CD8-positive, alpha-beta memory T cell (primary cell): ENCODE results near the gene PAXX. TPM values are rescaled to one million over a fixed set of nuclear protein-coding genes. Genes with fewer than 3 reads are reported as not detected.

Experiments
- CTCF ChIA-PET: fragments of 350-600 bp; sonication (Branson Sonifier 250); formaldehyde crosslinking; loops from one replicate; lab custom pipeline; 2021; ENCODE audit warnings: antibody characterized with exemption; lab: Charles Lee
- POLR2A ChIA-PET: fragments of 350-600 bp; sonication (Branson Sonifier 250); formaldehyde crosslinking; loops from one replicate; lab custom pipeline; 2021; ENCODE audit warnings: antibody characterized with exemption; lab: Charles Lee
- DNase-seq, 5 donors: peaks; one replicate each; pipeline versions ENCODE4 v3.0.0 to v3.0.0-alpha.2; 2020 to 2022; ENCODE audit warnings: mixed read lengths in 1 of 5
- H3K27ac ChIP-seq: one replicate; pipeline ENCODE4 v1.7.0; 2013; ENCODE audit warnings: low read depth, mild to moderate bottlenecking, low read length, moderate library complexity
- H3K27me3 ChIP-seq: 2 replicates; pipeline ENCODE4 v1.7.0; 2013; ENCODE audit warnings: low read length, mild to moderate bottlenecking; ENCODE audit not compliant: insufficient read depth, poor library complexity, severe bottlenecking
- H3K36me3 ChIP-seq: 2 replicates; pipeline ENCODE4 v1.7.0; 2013; ENCODE audit warnings: mild to moderate bottlenecking, low read length, moderate library complexity; ENCODE audit not compliant: insufficient read depth
- H3K4me1 ChIP-seq: 2 replicates; pipeline ENCODE4 v1.7.0; 2013; ENCODE audit warnings: mild to moderate bottlenecking, low read length, moderate library complexity; ENCODE audit not compliant: insufficient read depth
- H3K4me3 ChIP-seq: 2 replicates; pipeline ENCODE4 v1.7.0; 2013; ENCODE audit warnings: mild to moderate bottlenecking, low read length
- H3K9me3 ChIP-seq: 2 replicates; pipeline ENCODE4 v1.7.0; 2013; ENCODE audit warnings: mild to moderate bottlenecking, low read length
- H3K27ac Mint-ChIP-seq, 8 donors: one replicate each; pipeline ENCODE4 v1.8.0; 2020 to 2021; ENCODE audit warnings: mixed read lengths in 8 of 8, mild to moderate bottlenecking in 6 of 8, inconsistent platforms in 3 of 8, moderate library complexity in 3 of 8
- H3K27me3 Mint-ChIP-seq, 2 donors: one replicate each; pipeline ENCODE4 v1.8.0; 2020 to 2021; ENCODE audit warnings: mixed read lengths in 2 of 2, mild to moderate bottlenecking in 1 of 2, moderate library complexity in 1 of 2
- H3K36me3 Mint-ChIP-seq, 3 donors: one replicate each; pipeline ENCODE4 v1.8.0; 2020 to 2021; ENCODE audit warnings: mixed read lengths in 3 of 3, inconsistent platforms in 1 of 3, mild to moderate bottlenecking in 1 of 3
- H3K4me1 Mint-ChIP-seq, 3 donors: one replicate each; pipeline ENCODE4 v1.8.0; 2020 to 2021; ENCODE audit warnings: mixed read lengths in 3 of 3, inconsistent platforms in 1 of 3, mild to moderate bottlenecking in 1 of 3
- H3K4me3 Mint-ChIP-seq, 7 donors: one replicate each; pipeline ENCODE4 v1.8.0; 2020 to 2021; ENCODE audit warnings: mixed read lengths in 7 of 7, mild to moderate bottlenecking in 6 of 7, moderate library complexity in 4 of 7, inconsistent platforms in 2 of 7
- H3K9me3 Mint-ChIP-seq, 5 donors: one replicate each; pipeline ENCODE4 v1.8.0; 2020 to 2022; ENCODE audit warnings: mixed read lengths in 5 of 5, mild to moderate bottlenecking in 3 of 5, moderate library complexity in 2 of 5, inconsistent platforms in 1 of 5
- polyA plus RNA-seq: library from polyadenylated mRNA; unstranded; fragments of 300-500 nt; fragmentation: Illumina TruSeq; gene quantifications from one replicate; pipeline ENCODE4 v1.2.3, GENCODE V29; 2021
- total RNA-seq, 2 experiments: library from RNA; stranded (reverse); gene quantifications; one replicate each; pipeline ENCODE4 v1.2.3, GENCODE V29; 2021

The PAXX gene
- total and polyA plus RNA-seq, 3 experiments from 2014 or later = 78.4 to 156 (median 82.2) TPM

DNA sequence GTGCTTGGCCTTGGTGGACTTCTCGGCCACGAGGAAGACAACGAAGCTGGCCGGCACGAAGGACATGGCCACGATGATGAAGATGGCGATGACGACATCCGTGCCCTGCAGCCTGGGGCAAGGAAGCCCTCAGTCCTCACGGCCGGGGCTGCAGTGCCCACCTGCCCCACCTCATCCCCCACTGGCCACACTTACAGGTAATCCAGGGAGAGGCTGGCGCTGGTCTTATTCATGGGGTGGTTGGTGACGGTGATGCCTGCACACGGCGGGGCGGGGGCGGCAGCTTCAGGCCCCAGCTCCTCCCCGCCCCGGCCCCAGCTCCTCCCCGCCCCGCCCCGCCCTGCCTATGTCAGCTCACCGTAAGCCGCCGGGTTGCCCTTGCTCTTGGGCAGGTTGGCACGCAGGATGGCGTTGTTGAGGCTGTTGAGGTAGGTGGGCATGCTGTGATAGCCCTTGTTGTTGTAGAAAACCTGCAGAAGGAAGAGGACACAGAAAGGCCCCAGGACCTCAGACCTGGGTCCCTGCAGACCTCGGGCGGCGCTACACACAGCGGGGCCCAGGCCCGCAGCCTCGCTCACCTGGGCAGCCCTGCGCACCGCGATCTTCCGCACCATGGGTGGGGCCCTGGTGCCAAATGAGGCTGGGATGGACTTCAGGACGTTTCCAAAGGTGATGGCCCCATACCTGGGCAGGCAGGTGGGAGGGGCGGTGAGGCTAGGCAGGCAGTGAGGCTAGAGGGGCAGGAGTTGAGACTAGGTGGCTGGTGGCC is 19.9 kb downstream of the PAXX start:
- Mint-ChIP-seq H3K36me3 (peaks cover 0 to 52% (median 0%) of the 10 kb centered on the region in 3 donors), H3K4me1 (no peaks in the 10 kb centered on the region), H3K9me3 (no peaks in the 10 kb centered on the region), H3K4me3 (no peak overlapping the region), H3K27me3 (no peaks in the 10 kb centered on the region), H3K27ac (no peak overlapping the region)
- Histone ChIP-seq H3K36me3 (no peaks in the 10 kb centered on the region), H3K27ac (no peak overlapping the region), H3K4me3 (no peak overlapping the region), H3K4me1 (no peaks in the 10 kb centered on the region), H3K27me3 (no peaks in the 10 kb centered on the region), H3K9me3 (no peaks in the 10 kb centered on the region)
- no peak for DNase-seq
- ChIA-PET POLR2A (no interaction called here), CTCF (interaction anchor here (1.1 kb wide), 1 partner anchor 17 kb away, joined by 3 read pairs; no protein-coding TSS in a partner anchor)

DNA sequence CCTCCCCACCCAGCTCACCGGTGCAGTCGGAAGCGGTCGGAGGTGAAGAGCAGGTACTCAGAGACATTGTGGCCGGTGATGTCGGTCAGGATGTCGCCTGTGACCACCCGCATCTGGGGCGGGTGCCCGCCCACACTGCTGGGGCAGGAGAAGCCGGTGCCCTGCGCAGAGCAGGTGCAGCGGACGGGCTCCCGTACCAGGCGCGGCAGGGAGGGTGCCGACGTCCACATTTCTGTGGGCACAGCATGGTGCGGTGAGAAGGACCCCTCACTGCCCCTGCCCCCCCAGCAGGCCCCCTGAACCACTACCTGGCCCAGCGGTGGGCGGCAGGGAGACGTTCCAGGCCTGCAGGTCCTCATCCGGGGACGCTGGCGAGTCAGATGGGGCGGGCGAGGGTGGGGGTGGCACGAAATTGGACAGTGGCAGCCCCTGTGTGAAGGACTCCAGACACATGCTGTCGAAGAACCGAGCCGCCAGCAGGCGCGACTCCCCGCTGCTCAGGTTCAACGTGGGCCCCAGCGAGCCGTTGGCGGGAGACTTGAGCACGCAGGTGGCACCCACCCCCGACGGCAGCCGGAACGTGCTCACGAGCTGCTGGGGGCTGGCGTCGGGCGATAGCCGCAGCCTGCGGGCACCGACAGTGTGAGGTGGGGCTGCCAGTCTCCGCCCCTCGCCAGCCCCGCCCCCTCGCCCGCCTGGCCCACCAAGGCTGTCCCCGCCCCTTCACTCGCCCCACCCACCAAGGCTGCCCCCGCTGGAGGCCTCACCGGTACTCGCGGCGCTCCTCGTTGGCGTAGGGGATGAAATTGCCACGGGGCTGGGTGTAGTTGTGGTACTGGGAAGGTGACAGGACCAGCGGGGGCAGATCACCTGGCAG is 20.7 kb downstream of the PAXX start:
- Mint-ChIP-seq H3K36me3 (peaks cover 0 to 57% (median 0%) of the 10 kb centered on the region in 3 donors), H3K4me1 (no peaks in the 10 kb centered on the region), H3K4me3 (no peak overlapping the region), H3K9me3 (no peaks in the 10 kb centered on the region), H3K27ac (no peak overlapping the region), H3K27me3 (no peaks in the 10 kb centered on the region)
- Histone ChIP-seq H3K27me3 (no peaks in the 10 kb centered on the region), H3K4me3 (no peak overlapping the region), H3K9me3 (no peaks in the 10 kb centered on the region), H3K36me3 (no peaks in the 10 kb centered on the region), H3K4me1 (no peaks in the 10 kb centered on the region), H3K27ac (no peak overlapping the region)
- no peak for DNase-seq
- ChIA-PET CTCF (interaction anchor here (1.1 kb wide), 1 partner anchor 16 kb away, joined by 3 read pairs; no protein-coding TSS in a partner anchor), POLR2A (no interaction called here)

DNA sequence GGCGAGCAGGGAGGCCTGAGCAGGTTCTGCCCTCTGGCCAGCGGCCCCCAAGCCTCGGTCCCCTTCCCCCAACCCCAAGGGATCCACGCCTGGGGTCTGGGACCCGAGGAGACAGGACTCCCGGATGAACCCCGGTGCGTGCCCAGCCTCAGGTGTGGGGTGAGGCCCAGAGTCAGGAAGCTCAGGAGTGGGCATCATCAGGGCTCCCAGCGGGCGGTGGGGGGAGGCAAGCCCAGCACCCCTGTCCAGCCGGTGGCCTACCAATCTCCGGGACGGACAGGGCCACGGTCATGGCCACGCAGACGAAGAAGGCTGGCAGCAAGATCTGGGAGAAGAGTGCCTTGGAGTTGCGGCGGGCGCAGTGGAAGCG is 21.3 kb downstream of the PAXX start:
- no peaks in the 10 kb centered on the region for H3K36me3 ChIP-seq
- H3K4me1 ChIP-seq = no peaks in the 10 kb centered on the region
- Mint-ChIP-seq H3K9me3 (no peaks in the 10 kb centered on the region), H3K4me1 (no peaks in the 10 kb centered on the region), H3K4me3 (no peak overlapping the region), H3K36me3 (peaks cover 0 to 56% (median 0%) of the 10 kb centered on the region in 3 donors), H3K27me3 (no peaks in the 10 kb centered on the region), H3K27ac (no peak overlapping the region)
- H3K4me3 ChIP-seq = no peak overlapping the region
- ChIA-PET CTCF (interaction anchor here (1.5 kb wide), 1 partner anchor 21 kb away, joined by 5 read pairs; no protein-coding TSS in a partner anchor), POLR2A (no interaction called here)
- H3K27me3 ChIP-seq = no peaks in the 10 kb centered on the region
- H3K27ac ChIP-seq = no peak overlapping the region
- H3K9me3 ChIP-seq = no peaks in the 10 kb centered on the region
- DNase-seq = no peak

DNA sequence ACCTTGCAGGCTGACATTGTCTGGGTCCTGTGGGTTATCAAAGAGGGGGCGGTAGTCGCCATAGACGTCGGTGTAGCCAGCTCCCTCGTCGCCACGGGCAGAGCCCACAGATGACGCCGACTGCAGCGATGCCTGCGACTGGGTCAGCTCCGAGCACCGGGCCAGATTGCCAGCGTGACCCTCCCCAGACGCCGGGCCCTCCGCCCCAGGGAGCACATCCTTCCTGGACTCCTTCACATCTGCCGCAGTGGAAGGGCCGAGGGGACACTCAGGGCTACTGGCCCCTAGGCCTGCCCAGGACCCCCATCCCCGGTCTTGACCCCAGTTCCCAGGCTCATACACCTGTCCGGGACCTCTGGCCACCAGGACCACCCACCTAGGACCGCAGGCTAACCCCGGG is 21.9 kb downstream of the PAXX start:
- Histone ChIP-seq H3K4me3 (no peak overlapping the region), H3K36me3 (no peaks in the 10 kb centered on the region), H3K4me1 (no peaks in the 10 kb centered on the region), H3K27me3 (no peaks in the 10 kb centered on the region), H3K27ac (no peak overlapping the region), H3K9me3 (no peaks in the 10 kb centered on the region)
- ChIA-PET CTCF (interaction anchor here (1.4 to 1.5 kb wide), 2 partner anchors 21 to 33 kb away, joined by 3 to 5 read pairs; no protein-coding TSS in a partner anchor), POLR2A (no interaction called here)
- DNase-seq = no peak
- no peaks in the 10 kb centered on the region for H3K4me1 Mint-ChIP-seq
- H3K27me3 Mint-ChIP-seq = no peaks in the 10 kb centered on the region
- H3K4me3 Mint-ChIP-seq = no peak overlapping the region
- H3K27ac Mint-ChIP-seq = no peak overlapping the region
- H3K9me3 Mint-ChIP-seq = no peaks in the 10 kb centered on the region
- peaks cover 0 to 58% (median 0%) of the 10 kb centered on the region in 3 donors for H3K36me3 Mint-ChIP-seq

DNA sequence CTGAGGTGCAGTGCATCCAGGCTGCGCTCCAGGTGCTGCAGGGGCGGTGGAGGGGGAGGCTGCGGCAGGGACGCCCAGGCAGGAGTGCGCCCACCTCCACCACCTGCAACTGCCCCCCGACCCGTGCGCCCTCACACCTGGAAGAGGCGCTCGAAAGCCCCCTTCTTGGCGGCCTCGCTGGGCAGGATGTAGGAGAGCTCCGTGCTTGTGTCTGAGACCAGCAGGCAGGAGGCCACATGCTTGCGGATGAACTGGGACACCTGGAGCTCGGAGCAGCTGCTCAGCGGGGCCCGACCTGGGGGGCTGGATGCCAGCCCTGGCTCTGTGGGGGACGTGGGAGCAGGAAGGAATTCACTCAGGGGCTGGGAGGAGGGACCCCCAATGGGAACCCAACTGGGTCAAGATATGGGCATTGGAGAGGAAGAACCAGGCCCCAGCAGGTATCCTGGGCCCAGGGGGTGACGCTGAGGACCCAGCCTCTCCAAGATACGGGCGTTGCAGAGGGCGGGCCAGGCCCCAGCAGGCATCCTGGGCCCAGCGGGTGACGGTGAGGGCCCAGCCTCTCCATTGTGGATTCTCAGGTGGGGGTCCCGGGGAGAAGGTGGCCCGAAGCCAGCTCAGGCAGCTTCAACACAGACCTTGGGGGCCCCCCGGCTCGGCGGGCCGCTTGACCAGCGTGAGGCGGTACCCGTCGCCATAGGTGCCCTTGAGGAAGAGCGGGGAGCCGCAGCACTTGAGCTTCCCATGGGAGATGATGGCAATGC is 22.7 kb downstream of the PAXX start:
- no peak overlapping the region for H3K4me3 Mint-ChIP-seq
- POLR2A ChIA-PET = no interaction called here
- no peak overlapping the region for H3K27ac Mint-ChIP-seq
- peaks cover 0 to 4% (median 0%) of the 10 kb centered on the region in 3 donors for H3K4me1 Mint-ChIP-seq
- H3K27me3 Mint-ChIP-seq = no peaks in the 10 kb centered on the region
- CTCF ChIA-PET = interaction anchor here (0.9 to 1.5 kb wide), 4 partner anchors 12 to 32 kb away, joined by 3 to 5 read pairs (median 4); no protein-coding TSS in a partner anchor
- no peaks in the 10 kb centered on the region for H3K36me3 ChIP-seq
- H3K27me3 ChIP-seq = no peaks in the 10 kb centered on the region
- H3K4me1 ChIP-seq = no peaks in the 10 kb centered on the region
- H3K9me3 ChIP-seq = no peaks in the 10 kb centered on the region
- H3K36me3 Mint-ChIP-seq = peaks cover 0 to 56% (median 0%) of the 10 kb centered on the region in 3 donors
- no peak for DNase-seq
- no peak overlapping the region for H3K27ac ChIP-seq
- H3K4me3 ChIP-seq = no peak overlapping the region
- H3K9me3 Mint-ChIP-seq = no peaks in the 10 kb centered on the region

DNA sequence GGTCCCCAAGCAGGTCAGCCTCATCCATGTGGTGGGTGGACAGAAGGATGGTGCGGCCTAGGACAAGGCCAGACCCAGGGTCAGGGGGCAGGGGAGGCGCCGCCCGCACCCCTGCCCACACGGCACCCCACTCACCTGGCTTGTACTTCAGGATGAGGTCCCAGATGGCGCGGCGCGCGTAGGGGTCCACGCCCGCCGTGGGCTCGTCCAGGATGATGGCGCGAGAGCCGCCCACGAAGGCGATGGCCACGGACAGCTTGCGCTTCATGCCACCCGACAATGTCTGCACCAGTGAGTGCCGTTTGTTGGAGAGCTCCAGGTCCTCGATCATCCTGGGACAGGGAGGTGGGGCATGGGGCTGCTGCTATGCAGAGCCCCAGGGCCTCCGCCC is 23.3 kb downstream of the PAXX start:
- POLR2A ChIA-PET = no interaction called here
- H3K4me3 Mint-ChIP-seq = no peak overlapping the region
- H3K9me3 Mint-ChIP-seq = no peaks in the 10 kb centered on the region
- no peak overlapping the region for H3K4me3 ChIP-seq
- no peaks in the 10 kb centered on the region for H3K27me3 ChIP-seq
- no peak for DNase-seq
- no peaks in the 10 kb centered on the region for H3K4me1 ChIP-seq
- H3K27me3 Mint-ChIP-seq = no peaks in the 10 kb centered on the region
- no peaks in the 10 kb centered on the region for H3K9me3 ChIP-seq
- H3K27ac ChIP-seq = no peak overlapping the region
- peaks cover 0 to 57% (median 0%) of the 10 kb centered on the region in 3 donors for H3K36me3 Mint-ChIP-seq
- H3K4me1 Mint-ChIP-seq = peaks cover 0 to 4% (median 0%) of the 10 kb centered on the region in 3 donors
- H3K36me3 ChIP-seq = no peaks in the 10 kb centered on the region
- CTCF ChIA-PET = interaction anchor here (1.0 to 1.4 kb wide), 2 partner anchors 12 to 31 kb away, joined by 3 to 4 read pairs; no protein-coding TSS in a partner anchor
- no peak overlapping the region for H3K27ac Mint-ChIP-seq

DNA sequence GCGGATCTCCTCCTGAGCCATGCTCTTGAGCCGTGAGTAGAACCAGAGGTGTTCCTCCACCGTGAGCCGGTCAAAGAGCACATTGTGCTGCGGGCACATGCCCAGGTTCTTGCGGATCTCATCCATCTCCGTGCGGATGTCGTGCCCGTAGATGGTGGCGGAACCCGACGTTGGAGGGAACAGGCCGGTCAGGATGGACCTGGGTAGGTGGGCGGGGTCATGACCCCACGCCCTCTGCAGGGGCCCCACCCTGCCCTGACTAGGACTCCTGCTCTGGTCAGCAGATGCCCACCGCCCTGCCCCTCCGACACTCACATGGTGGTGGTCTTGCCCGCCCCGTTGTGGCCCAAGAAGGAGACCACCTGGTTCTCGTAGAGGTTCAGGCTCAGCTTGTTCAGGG is 23.8 kb downstream of the PAXX start:
- no peaks in the 10 kb centered on the region for H3K4me1 ChIP-seq
- H3K4me1 Mint-ChIP-seq = peaks cover 0 to 4% (median 0%) of the 10 kb centered on the region in 3 donors
- no peak overlapping the region for H3K4me3 Mint-ChIP-seq
- H3K9me3 Mint-ChIP-seq = no peaks in the 10 kb centered on the region
- no peak overlapping the region for H3K27ac ChIP-seq
- H3K36me3 Mint-ChIP-seq = peaks cover 0 to 57% (median 0%) of the 10 kb centered on the region in 3 donors
- no peaks in the 10 kb centered on the region for H3K36me3 ChIP-seq
- H3K27me3 Mint-ChIP-seq = no peaks in the 10 kb centered on the region
- no peaks in the 10 kb centered on the region for H3K27me3 ChIP-seq
- ChIA-PET CTCF (interaction anchor here (1.3 kb wide), 1 partner anchor 13 kb away, joined by 4 read pairs; no protein-coding TSS in a partner anchor), POLR2A (no interaction called here)
- no peak for DNase-seq
- H3K9me3 ChIP-seq = no peaks in the 10 kb centered on the region
- no peak overlapping the region for H3K4me3 ChIP-seq
- H3K27ac Mint-ChIP-seq = no peak overlapping the region
